Endometrial microvascular endothelial cells (primary cell): ENCODE measurements around the gene PCDHB4. TPM values are rescaled to one million over a fixed set of nuclear protein-coding genes. Genes with fewer than 3 reads are reported as not detected.
"Not testable (repeated sequence)": the region's sequence is repeated elsewhere in the genome, so short reads cannot be mapped to it uniquely, and the experiment has no call there.

ENCODE experiments used
- in situ Hi-C: cut with HindIII; loops from 2 replicates; pipeline ENCODE4 v1.10.0; 2017; ENCODE audit warnings: low sequenced_read_pairs, low pct_unique_long_range_greater_than_20kb; ENCODE audit errors: inconsistent ontology term
- total RNA-seq: library from RNA; depleted of rRNA; stranded (reverse); fragments of >200 nt; gene quantifications from one replicate; pipeline ENCODE4 v1.2.3, GENCODE V29; 2015; ENCODE audit errors: inconsistent ontology term

Gene PCDHB4
- total RNA-seq, 1 donor from 2014 or later: 0.09 TPM

DNA sequence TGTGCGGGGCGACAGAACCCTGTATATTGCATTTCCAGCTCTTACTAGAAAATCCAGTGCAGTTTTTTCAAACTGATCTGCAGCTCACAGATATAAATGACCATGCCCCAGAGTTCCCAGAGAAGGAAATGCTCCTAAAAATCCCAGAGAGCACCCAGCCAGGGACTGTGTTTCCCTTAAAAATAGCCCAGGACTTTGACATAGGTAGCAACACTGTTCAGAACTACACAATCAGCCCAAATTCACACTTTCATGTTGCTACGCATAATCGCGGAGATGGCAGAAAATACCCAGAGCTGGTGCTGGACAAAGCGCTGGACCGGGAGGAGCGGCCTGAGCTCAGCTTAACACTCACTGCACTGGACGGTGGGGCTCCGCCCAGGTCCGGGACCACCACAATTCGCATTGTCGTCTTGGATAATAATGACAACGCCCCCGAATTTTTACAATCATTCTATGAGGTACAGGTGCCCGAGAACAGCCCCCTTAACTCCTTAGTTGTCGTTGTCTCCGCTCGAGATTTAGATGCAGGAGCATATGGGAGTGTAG lies 14.2 kb downstream of the PCDHB4 start:
- in situ Hi-C loops: no loop called here

DNA sequence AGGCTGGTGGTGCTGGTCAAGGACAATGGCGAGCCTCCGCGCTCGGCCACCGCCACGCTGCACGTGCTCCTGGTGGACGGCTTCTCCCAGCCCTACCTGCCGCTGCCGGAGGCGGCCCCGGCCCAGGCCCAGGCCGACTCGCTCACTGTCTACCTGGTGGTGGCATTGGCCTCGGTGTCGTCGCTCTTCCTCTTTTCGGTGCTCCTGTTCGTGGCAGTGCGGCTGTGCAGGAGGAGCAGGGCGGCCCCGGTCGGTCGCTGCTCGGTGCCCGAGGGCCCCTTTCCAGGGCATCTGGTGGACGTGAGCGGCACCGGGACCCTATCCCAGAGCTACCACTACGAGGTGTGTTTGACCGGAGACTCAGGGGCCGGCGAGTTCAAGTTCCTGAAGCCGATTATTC lies 15.7 kb downstream of the PCDHB4 start:
- in situ Hi-C loops: not testable (repeated sequence)

GRCh38 chr5:141149812-141150211 lies 28.2 kb downstream of the PCDHB4 start, which contains the start of gene PCDHB6:
TSS of gene PCDHB6 (plus strand) at chr5:141150057. CDS start at chr5:141150258, 201 bp downstream.
- in situ Hi-C loops: no loop called here

GRCh38 chr5:141150224-141150992 lies 28.8 kb downstream of the PCDHB4 start:
- in situ Hi-C loops: no loop called here

DNA sequence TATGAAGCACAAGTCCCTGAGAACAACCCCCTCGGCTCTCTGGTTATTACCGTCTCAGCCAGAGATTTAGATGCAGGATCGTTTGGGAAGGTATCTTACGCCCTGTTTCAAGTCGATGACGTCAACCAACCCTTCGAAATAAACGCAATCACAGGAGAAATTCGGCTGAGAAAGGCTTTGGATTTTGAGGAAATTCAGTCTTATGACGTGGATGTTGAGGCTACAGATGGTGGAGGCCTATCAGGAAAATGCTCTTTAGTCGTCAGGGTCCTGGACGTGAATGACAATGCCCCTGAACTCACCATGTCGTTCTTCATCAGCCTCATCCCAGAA lies 29.3 kb downstream of the PCDHB4 start:
- in situ Hi-C loops: no loop called here

DNA sequence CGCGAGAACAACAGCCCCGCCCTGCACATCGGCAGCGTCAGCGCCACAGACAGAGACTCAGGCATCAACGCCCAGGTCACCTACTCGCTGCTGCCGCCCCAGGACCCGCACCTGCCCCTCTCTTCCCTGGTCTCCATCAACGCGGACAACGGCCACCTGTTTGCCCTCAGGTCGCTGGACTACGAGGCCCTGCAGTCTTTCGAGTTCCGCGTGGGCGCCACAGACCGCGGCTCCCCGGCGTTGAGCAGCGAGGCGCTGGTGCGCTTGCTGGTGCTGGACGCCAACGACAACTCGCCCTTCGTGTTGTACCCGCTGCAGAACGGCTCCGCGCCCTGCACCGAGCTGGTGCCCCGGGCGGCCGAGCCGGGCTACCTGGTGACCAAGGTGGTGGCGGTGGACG lies 30.0 kb downstream of the PCDHB4 start:
- in situ Hi-C loops: not testable (repeated sequence)

DNA sequence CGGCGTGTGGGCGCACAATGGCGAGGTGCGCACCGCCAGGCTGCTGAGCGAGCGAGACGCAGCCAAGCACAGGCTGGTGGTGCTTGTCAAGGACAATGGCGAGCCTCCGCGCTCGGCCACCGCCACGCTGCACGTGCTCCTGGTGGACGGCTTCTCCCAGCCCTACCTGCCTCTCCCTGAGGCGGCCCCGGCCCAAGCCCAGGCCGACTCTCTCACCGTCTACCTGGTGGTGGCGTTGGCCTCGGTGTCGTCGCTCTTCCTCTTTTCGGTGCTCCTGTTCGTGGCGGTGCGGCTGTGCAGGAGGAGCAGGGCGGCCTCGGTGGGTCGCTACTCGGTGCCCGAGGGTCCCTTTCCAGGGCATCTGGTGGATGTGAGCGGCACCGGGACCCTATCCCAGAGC lies 30.5 kb downstream of the PCDHB4 start:
- in situ Hi-C loops: not testable (repeated sequence)

DNA sequence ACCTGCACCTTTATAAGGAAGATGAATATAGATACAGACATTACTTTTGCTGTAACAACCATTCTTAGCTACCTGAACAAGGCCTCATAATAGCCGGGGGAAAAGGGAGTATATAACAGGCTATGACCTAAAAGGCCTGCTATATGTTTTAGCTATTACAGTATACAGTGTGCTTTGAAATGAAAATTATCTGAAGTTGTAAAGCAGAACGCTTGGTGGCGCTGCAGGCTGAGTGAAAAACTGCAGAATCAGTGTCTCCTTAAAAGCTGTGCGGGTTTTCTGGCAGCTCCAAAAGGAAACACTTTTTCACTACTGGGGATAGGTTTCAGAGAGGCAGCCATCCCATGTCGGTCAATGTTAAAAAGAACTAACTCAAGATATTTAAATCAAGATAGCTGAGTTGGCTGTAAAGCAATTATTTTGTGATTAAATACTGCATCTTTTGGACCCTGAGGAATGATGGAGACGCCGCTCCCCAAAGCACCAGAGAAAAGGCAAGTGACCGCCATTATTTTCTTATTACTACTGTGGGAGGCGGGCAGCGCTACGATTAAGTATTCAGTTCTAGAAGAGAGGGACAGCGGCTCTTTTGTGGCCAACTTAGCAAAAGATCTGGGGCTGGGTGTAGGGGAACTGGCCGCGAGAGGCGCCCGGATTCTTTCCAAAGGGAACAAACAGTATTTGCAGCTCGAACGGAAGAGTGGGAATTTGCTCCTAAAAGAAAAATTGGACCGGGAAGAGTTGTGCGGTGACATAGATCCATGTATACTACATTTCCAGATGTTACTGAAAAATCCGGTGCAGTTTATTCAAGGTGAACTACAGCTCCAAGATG lies 34.1 kb downstream of the PCDHB4 start:
- in situ Hi-C loops: no loop called here

DNA sequence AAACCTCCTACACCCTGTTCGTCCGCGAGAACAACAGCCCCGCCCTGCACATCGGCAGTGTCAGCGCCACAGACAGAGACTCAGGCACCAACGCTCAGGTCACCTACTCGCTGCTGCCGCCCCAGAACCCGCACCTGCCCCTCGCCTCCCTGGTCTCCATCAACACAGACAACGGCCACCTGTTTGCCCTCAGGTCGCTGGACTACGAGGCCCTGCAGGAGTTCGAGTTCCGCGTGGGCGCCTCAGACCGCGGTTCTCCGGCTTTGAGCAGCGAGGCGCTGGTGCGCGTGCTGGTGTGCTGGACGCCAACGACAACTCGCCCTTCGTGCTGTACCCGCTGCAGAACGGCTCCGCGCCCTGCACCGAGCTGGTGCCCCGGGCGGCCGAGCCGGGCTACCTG lies 35.7 kb downstream of the PCDHB4 start:
- in situ Hi-C loops: not testable (repeated sequence)

DNA sequence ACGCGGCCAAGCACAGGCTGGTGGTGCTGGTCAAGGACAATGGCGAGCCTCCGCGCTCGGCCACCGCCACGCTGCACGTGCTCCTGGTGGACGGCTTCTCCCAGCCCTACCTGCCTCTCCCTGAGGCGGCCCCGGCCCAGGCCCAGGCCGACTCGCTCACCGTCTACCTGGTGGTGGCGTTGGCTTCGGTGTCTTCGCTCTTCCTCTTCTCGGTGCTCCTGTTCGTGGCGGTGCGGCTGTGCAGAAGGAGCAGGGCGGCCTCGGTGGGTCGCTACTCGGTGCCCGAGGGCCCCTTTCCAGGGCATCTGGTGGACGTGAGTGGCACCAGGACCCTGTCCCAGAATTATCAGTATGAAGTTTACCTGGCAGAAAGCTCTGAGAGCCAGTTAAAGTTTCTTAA lies 36.3 kb downstream of the PCDHB4 start:
- in situ Hi-C loops: not testable (repeated sequence)

GRCh38 chr5:141172381-141173204 lies 51.0 kb downstream of the PCDHB4 start, which contains the start of gene PCDHB7:
TSS of gene PCDHB7 (plus strand) at chr5:141172644. CDS start at chr5:141172836, 192 bp downstream.
- in situ Hi-C loops: no loop called here

DNA sequence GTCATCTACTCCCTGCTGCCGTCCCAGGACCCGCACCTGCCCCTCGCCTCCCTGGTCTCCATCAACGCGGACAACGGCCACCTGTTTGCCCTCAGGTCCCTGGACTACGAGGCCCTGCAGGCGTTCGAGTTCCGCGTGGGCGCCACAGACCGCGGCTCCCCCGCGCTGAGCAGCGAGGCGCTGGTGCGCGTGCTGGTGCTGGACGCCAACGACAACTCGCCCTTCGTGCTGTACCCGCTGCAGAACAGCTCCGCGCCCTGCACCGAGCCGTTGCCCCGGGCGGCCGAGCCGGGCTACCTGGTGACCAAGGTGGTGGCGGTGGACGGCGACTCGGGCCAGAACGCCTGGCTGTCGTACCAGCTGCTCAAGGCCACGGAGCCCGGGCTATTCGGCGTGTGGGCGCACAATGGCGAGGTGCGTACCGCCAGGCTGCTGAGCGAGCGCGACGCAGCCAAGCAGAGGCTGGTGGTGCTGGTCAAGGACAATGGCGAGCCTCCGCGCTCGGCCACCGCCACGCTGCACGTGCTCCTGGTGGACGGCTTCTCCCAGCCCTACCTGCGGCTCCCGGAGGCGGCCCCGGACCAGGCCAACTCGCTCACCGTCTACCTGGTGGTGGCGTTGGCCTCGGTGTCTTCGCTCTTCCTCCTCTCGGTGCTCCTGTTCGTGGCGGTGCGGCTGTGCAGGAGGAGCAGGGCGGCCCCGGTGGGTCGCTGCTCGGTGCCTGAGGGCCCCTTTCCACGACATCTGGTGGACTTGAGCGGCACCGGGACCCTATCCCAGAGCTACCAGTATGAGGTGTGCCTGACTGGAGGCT lies 52.9 kb downstream of the PCDHB4 start:
- in situ Hi-C loops: not testable (repeated sequence)

Other genes starting within 250 kb of the PCDHB4 start
- gene PCDHA12, start 246.5 kb upstream of the PCDHB4 start, total RNA-seq: not detected
- not detected for gene PCDHA13, start 239.7 kb upstream of the PCDHB4 start, total RNA-seq
- gene PCDHAC1, start 195.5 kb upstream of the PCDHB4 start, total RNA-seq: not detected
- gene PCDHAC2, start 155.3 kb upstream of the PCDHB4 start, total RNA-seq: not detected
- not detected for gene PCDHB1, start 70.4 kb upstream of the PCDHB4 start, total RNA-seq
- gene PCDHB2, start 27.2 kb upstream of the PCDHB4 start, total RNA-seq: 0.28 TPM
- 0.19 TPM for gene PCDHB3, start 21.3 kb upstream of the PCDHB4 start, total RNA-seq
- gene PCDHB5, start 13.4 kb downstream of the PCDHB4 start, total RNA-seq: 1.4 TPM
- gene PCDHB6, start 28.2 kb downstream of the PCDHB4 start, total RNA-seq: 0.28 TPM
- 1.2 TPM for gene PCDHB7, start 50.8 kb downstream of the PCDHB4 start, total RNA-seq
- not detected for gene PCDHB8, start 56.0 kb downstream of the PCDHB4 start, total RNA-seq
- 0.28 TPM for gene PCDHB16, start 60.6 kb downstream of the PCDHB4 start, total RNA-seq
- gene PCDHB9, start 65.3 kb downstream of the PCDHB4 start, total RNA-seq: not detected
- gene PCDHB10, start 70.5 kb downstream of the PCDHB4 start, total RNA-seq: 0.19 TPM
- gene PCDHB11, start 77.8 kb downstream of the PCDHB4 start, total RNA-seq: 0.19 TPM
- not detected for gene PCDHB12, start 86.9 kb downstream of the PCDHB4 start, total RNA-seq
- gene PCDHB13, start 92.1 kb downstream of the PCDHB4 start, total RNA-seq: 0.65 TPM
- gene PCDHB14, start 101.5 kb downstream of the PCDHB4 start, total RNA-seq: 0.37 TPM
- not detected for gene PCDHB15, start 123.6 kb downstream of the PCDHB4 start, total RNA-seq
- 0.09 TPM for gene SLC25A2, start 182.2 kb downstream of the PCDHB4 start, total RNA-seq
- 45.0 TPM for gene TAF7, start 199.0 kb downstream of the PCDHB4 start, total RNA-seq
- gene PCDHGA1, start 208.7 kb downstream of the PCDHB4 start, total RNA-seq: 0.09 TPM
- gene PCDHGA2, start 216.9 kb downstream of the PCDHB4 start, total RNA-seq: 0.84 TPM
- 1.3 TPM for gene PCDHGA3, start 222.0 kb downstream of the PCDHB4 start, total RNA-seq
- gene PCDHGB1, start 228.3 kb downstream of the PCDHB4 start, total RNA-seq: 0.74 TPM
- 3.2 TPM for gene PCDHGA4, start 233.2 kb downstream of the PCDHB4 start, total RNA-seq
- gene PCDHGB2, start 238.2 kb downstream of the PCDHB4 start, total RNA-seq: 2.0 TPM
- 0.46 TPM for gene PCDHGA5, start 242.3 kb downstream of the PCDHB4 start, total RNA-seq
- gene PCDHGB3, start 248.4 kb downstream of the PCDHB4 start, total RNA-seq: 0.65 TPM